PC-9 (cell line): Measurements from ENCODE around the gene CEP170. TPM values are rescaled to one million over a fixed set of nuclear protein-coding genes. Genes with fewer than 3 reads are reported as not detected.
A peak's percentile ranks its signal among the peaks of the same experiment; 100 is the strongest.

Experiments
- BruUV-seq: library from RNA; stranded (reverse); fragments of 400-500 nt; replicated peaks from 2 replicates; lab custom pipeline; 2021; lab: Mats Ljungman, UMichigan
- CTCF ChIA-PET: fragments of 300-600 bp; sonication (Branson Sonifier 250); formaldehyde crosslinking; loops from one replicate; lab custom pipeline; 2022; ENCODE audit warnings: antibody characterized with exemption; lab: Charles Lee
- POLR2A ChIA-PET: fragments of 300-600 bp; sonication (Branson Sonifier 250); formaldehyde crosslinking; loops from one replicate; lab custom pipeline; 2022; ENCODE audit warnings: antibody characterized with exemption; ENCODE audit not compliant: unreplicated experiment; lab: Charles Lee
- DNase-seq, 2 experiments: peaks; one replicate each; pipeline versions ENCODE4 v3.0.0 to v3.0.0-alpha.2; 2015 to 2022; ENCODE audit warnings: mixed read lengths in 1 of 2
- H2AFZ ChIP-seq: fragments of 200-600 bp; sonication (generic); 2 replicates; pipeline ENCODE4 v1.8.1; 2017; ENCODE audit warnings: antibody characterized with exemption
- H3F3A ChIP-seq: fragments of 200-600 bp; sonication (generic); 2 replicates; pipeline ENCODE4 v1.8.1; 2017; ENCODE audit warnings: antibody characterized with exemption, mild to moderate bottlenecking, low read depth; ENCODE audit not compliant: insufficient read depth
- H3K27ac ChIP-seq: fragments of 200-600 bp; sonication (generic); 2 replicates; pipeline ENCODE4 v1.6.1; 2016; ENCODE audit warnings: mixed run types
- H3K27me3 ChIP-seq: fragments of 200-600 bp; sonication (generic); 2 replicates; pipeline ENCODE4 v1.6.1; 2016; ENCODE audit warnings: low read depth, mixed run types; ENCODE audit not compliant: insufficient read depth
- H3K36me3 ChIP-seq: fragments of 200-600 bp; sonication (generic); 2 replicates; pipeline ENCODE4 v1.6.1; 2016; ENCODE audit warnings: low read depth, mixed run types
- H3K4me1 ChIP-seq: fragments of 200-600 bp; sonication (generic); replicated peaks from 2 replicates; pipeline ENCODE4 v1.6.1; 2016; ENCODE audit warnings: mixed run types; ENCODE audit not compliant: insufficient read depth
- H3K4me2 ChIP-seq: fragments of 200-600 bp; sonication (generic); 2 replicates; pipeline ENCODE4 v1.6.1; 2017; ENCODE audit warnings: mixed run types
- H3K4me3 ChIP-seq: fragments of 200-600 bp; sonication (generic); 2 replicates; pipeline ENCODE4 v1.6.1; 2016; ENCODE audit warnings: mixed run types
- H3K79me2 ChIP-seq: fragments of 200-600 bp; sonication (generic); 2 replicates; pipeline ENCODE4 v1.6.1; 2017; ENCODE audit warnings: low read depth, mixed run types
- H3K9me2 ChIP-seq: fragments of 200-600 bp; sonication (generic); 2 replicates; pipeline ENCODE4 v1.8.1; 2017; ENCODE audit warnings: mild to moderate bottlenecking; ENCODE audit not compliant: insufficient read depth
- H3K9me3 ChIP-seq: fragments of 200-600 bp; sonication (generic); 2 replicates; pipeline ENCODE4 v1.8.1; 2016; ENCODE audit warnings: low read depth; ENCODE audit not compliant: insufficient read depth
- H4K20me1 ChIP-seq: fragments of 200-600 bp; sonication (generic); 2 replicates; pipeline ENCODE4 v1.8.1; 2017; ENCODE audit not compliant: insufficient read depth
- CTCF ChIP-seq: fragments of 200-600 bp; sonication (generic); conservative IDR thresholded peaks from 2 replicates; pipeline ENCODE4 v1.6.1; 2017; ENCODE audit warnings: mixed run types, antibody characterized with exemption, mild to moderate bottlenecking, moderate library complexity
- EZH2 ChIP-seq: fragments of 200-600 bp; sonication (generic); IDR thresholded peaks from 2 replicates; pipeline ENCODE4 v1.8.0; 2017; ENCODE audit warnings: antibody characterized with exemption, low read depth
- intact Hi-C: fragments of 100-400 bp; cut with micrococcal nuclease; formaldehyde crosslinking; loops from one replicate; pipeline ENCODE4 v1.10.0; 2022; ENCODE audit not compliant: unreplicated experiment
- total RNA-seq: library from RNA; stranded (reverse); gene quantifications from 2 replicates; pipeline ENCODE4 v1.2.3, GENCODE V29; 2021

CEP170 gene
- total RNA-seq, 1 experiment from 2014 or later: 40.8 TPM

GRCh38 chr1:243270097-243270864 is 15.2 kb upstream of the CEP170 start:
- Histone ChIP-seq H3K4me1 (peaks cover 36% of the 10 kb centered on the region), H3K4me2 (no peak overlapping the region), H3F3A (peaks cover 29% of the 10 kb centered on the region), H3K36me3 (peaks cover 15% of the 10 kb centered on the region), H4K20me1 (no peaks in the 10 kb centered on the region), H3K9me3 (no peaks in the 10 kb centered on the region), H3K9me2 (no peaks in the 10 kb centered on the region), H3K79me2 (peaks cover 25% of the 10 kb centered on the region; the same call in 1 of the 2 replicates), H3K27ac (peak overlapping the region; percentile 88; the same call in 1 of the 2 replicates), H2AFZ (no peak overlapping the region), H3K27me3 (no peaks in the 10 kb centered on the region), H3K4me3 (no peak overlapping the region)
- intact Hi-C loops: no loop called here
- no peak for DNase-seq
- ChIA-PET POLR2A (no interaction called here), CTCF (no interaction called here)
- no TSS peak for BruUV-seq
- TF ChIP-seq CTCF (no peak), EZH2 (no peak)

GRCh38 chr1:243269461-243269801 is 14.3 kb upstream of the CEP170 start:
- H3K4me1 ChIP-seq: peaks cover 36% of the 10 kb centered on the region
- DNase-seq: no peak
- no peaks in the 10 kb centered on the region for H3K27me3 ChIP-seq
- H3K9me3 ChIP-seq: no peaks in the 10 kb centered on the region
- no peak overlapping the region for H2AFZ ChIP-seq
- H3K9me2 ChIP-seq: no peaks in the 10 kb centered on the region
- peak overlapping the region; percentile 68 for H3K4me2 ChIP-seq
- H3K36me3 ChIP-seq: peaks cover 10% of the 10 kb centered on the region
- CTCF ChIA-PET: no interaction called here
- H3F3A ChIP-seq: peaks cover 29% of the 10 kb centered on the region
- POLR2A ChIA-PET: no interaction called here
- H3K79me2 ChIP-seq: peaks cover 27% of the 10 kb centered on the region; the same call in 1 of the 2 replicates
- no peaks in the 10 kb centered on the region for H4K20me1 ChIP-seq
- no TSS peak for BruUV-seq
- H3K27ac ChIP-seq: peak overlapping the region; percentile 88
- intact Hi-C loops: no loop called here
- TF ChIP-seq CTCF (no peak), EZH2 (no peak)
- H3K4me3 ChIP-seq: no peak overlapping the region

DNA sequence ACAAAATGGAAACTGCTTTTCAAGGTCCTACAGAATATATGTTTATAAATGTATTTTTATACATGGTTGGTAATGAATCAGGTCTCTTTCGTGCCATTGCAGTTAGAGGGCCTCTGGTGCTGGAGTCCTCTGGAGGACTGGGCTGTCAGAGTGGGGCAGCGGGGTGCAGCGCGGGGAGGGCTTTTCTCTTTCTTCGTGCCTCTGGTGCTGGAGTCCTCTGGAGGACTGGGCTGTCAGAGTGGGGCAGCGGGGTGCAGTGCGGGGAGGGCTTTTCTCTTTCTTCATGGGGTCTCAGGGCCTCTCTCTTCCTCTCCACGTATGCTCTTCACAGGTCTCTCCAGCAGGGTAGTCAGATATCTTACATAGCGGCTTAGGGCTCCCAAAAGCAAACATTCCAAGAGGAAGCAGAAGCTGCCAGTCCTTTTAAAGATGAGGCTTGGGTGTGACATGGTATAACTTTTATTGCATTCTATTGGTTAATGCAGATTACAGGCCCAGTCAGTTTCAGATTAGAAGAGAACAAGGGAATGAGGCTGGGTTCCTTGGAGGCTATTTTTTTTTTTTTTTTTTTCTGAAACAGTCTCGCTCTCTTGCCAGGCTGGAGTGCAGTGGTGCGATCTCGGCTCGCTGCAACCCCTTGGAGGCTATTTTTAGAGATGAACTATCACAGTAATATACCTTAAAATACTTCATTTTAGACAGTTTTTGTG is 13.8 kb upstream of the CEP170 start:
- Histone ChIP-seq H3K4me2 (peak overlapping the region; percentile 68), H3F3A (peaks cover 29% of the 10 kb centered on the region), H3K79me2 (peaks cover 27% of the 10 kb centered on the region; the same call in 1 of the 2 replicates), H3K27me3 (no peaks in the 10 kb centered on the region), H3K9me2 (no peaks in the 10 kb centered on the region), H3K27ac (peak overlapping the region; percentile 88), H2AFZ (no peak overlapping the region), H4K20me1 (no peaks in the 10 kb centered on the region), H3K4me3 (peak overlapping the region; percentile 35; the same call in 1 of the 2 replicates), H3K9me3 (no peaks in the 10 kb centered on the region), H3K36me3 (peaks cover 6% of the 10 kb centered on the region), H3K4me1 (peaks cover 36% of the 10 kb centered on the region)
- TF ChIP-seq CTCF (no peak), EZH2 (no peak)
- CTCF ChIA-PET: no interaction called here
- no peak for DNase-seq
- POLR2A ChIA-PET: no interaction called here
- intact Hi-C loops: loop anchor here (1.0 kb wide), 1 partner anchor 13 kb away; the partner anchor contains the start of gene SDCCAG8
- BruUV-seq: no TSS peak
